GM12878 (cell line): ENCODE measurements around the gene GIGYF1. TPM values are rescaled to one million over a fixed set of nuclear protein-coding genes. Genes with fewer than 3 reads are reported as not detected.

Experiments
- ATAC-seq: fragments of 200-7000 bp; cut with Tn5 transposase; 3 replicates; pipeline ENCODE4 v1.9.1; 2020; ENCODE audit warnings: mild to moderate bottlenecking, moderate library complexity
- Bru-seq: library from RNA; stranded (reverse); fragments of 400-500 nt; gene quantifications from one replicate; lab custom pipeline; 2021; lab: Mats Ljungman, UMichigan
- BruChase-seq, 2 experiments: library from RNA; stranded (reverse); fragments of 400-500 nt; gene quantifications; one replicate each; lab custom pipeline; 2021; lab: Mats Ljungman, UMichigan
- BruUV-seq: library from RNA; stranded (reverse); fragments of 400-500 nt; replicated peaks from 2 replicates; lab custom pipeline; 2021; lab: Mats Ljungman, UMichigan
- CTCF ChIA-PET: fragments of 300-600 bp; sonication (Branson Sonifier 250); formaldehyde crosslinking; extraction: SDS; loops from one replicate; lab custom pipeline; 2021; ENCODE audit warnings: inconsistent platforms; lab: Yijun Ruan, JAX
- POLR2A ChIA-PET: fragments of 350-600 bp; formaldehyde crosslinking; extraction: SDS; loops from one replicate; lab custom pipeline; 2021; ENCODE audit warnings: inconsistent platforms; lab: Charles Lee
- RAD21 ChIA-PET: fragments of 300-600 bp; sonication (Branson Sonifier 250); formaldehyde crosslinking; loops from one replicate; lab custom pipeline; 2023; ENCODE audit warnings: antibody characterized with exemption; ENCODE audit not compliant: unreplicated experiment; lab: Charles Lee
- SMC1A ChIA-PET: fragments of 300-600 bp; sonication (Branson Sonifier 250); formaldehyde crosslinking; loops from one replicate; lab custom pipeline; 2023; ENCODE audit not compliant: unreplicated experiment, uncharacterized antibody; lab: Charles Lee
- DNase-seq: peaks from one replicate; pipeline ENCODE4 v3.0.0-alpha.2; 2011; ENCODE audit warnings: low read depth, low spot score
- FAIRE-seq: peaks from 3 replicates; lab custom pipeline; 2011; peaks lifted over from hg19 to GRCh38; lab: Jason Lieb, UNC
- H2AFZ ChIP-seq: 2 replicates; pipeline ENCODE4 v1.6.0; 2011; ENCODE audit warnings: low read depth, low read length, control low read depth; ENCODE audit not compliant: control insufficient read depth
- H3K27ac ChIP-seq: 2 replicates; pipeline ENCODE4 v1.5.1; 2011; ENCODE audit warnings: control low read depth; ENCODE audit not compliant: control insufficient read depth, insufficient read depth
- H3K27me3 ChIP-seq, 2 experiments: replicated peaks in 1 of 2; 2 replicates each; pipeline versions ENCODE4 v1.6.0 to v1.6.1; 2011; ENCODE audit warnings: low read length in 1 of 2; ENCODE audit not compliant: control insufficient read depth in 2 of 2, insufficient read depth in 2 of 2
- H3K36me3 ChIP-seq, 2 experiments: 2 replicates each; pipeline ENCODE4 v1.5.1; 2011; ENCODE audit warnings: low read length in 1 of 2; ENCODE audit not compliant: control insufficient read depth in 2 of 2, insufficient read depth in 2 of 2
- H3K4me1 ChIP-seq: 2 replicates; pipeline ENCODE4 v1.6.1; 2011; ENCODE audit warnings: mild to moderate bottlenecking, low read length, moderate library complexity, mixed read lengths; ENCODE audit not compliant: control insufficient read depth, insufficient read depth
- H3K4me2 ChIP-seq: 2 replicates; pipeline ENCODE4 v1.6.0; 2011; ENCODE audit warnings: control low read depth; ENCODE audit not compliant: control insufficient read depth, insufficient read depth
- H3K4me3 ChIP-seq: fragments of 200-600 bp; sonication (generic); 2 replicates; pipeline ENCODE4 v1.5.1; 2016
- H3K79me2 ChIP-seq: 2 replicates; pipeline ENCODE4 v1.6.0; 2011; ENCODE audit warnings: low read length; ENCODE audit not compliant: control insufficient read depth, insufficient read depth
- H3K9ac ChIP-seq: 2 replicates; pipeline ENCODE4 v1.8.0; 2011; ENCODE audit warnings: low read length, control low read depth, mixed read lengths; ENCODE audit not compliant: control insufficient read depth, insufficient read depth
- H3K9me3 ChIP-seq: replicated peaks from 3 replicates; pipeline ENCODE4 v1.5.1; 2011; ENCODE audit warnings: mild to moderate bottlenecking, low read length; ENCODE audit not compliant: control insufficient read depth, insufficient read depth
- H4K20me1 ChIP-seq: 2 replicates; pipeline ENCODE4 v1.6.0; 2011; ENCODE audit not compliant: control insufficient read depth, insufficient read depth
- BHLHE40 ChIP-seq, 2 experiments: fragments of 450-650 bp in 1 of 2; IDR thresholded peaks; 2 replicates each; pipeline ENCODE4 v1.6.1; 2011 to 2017; ENCODE audit warnings: low read depth in 2 of 2, borderline replicate concordance in 1 of 2, improper control_type of control experiment in 1 of 2, low read length in 1 of 2, mild to moderate bottlenecking in 1 of 2
- CHD2 ChIP-seq: IDR thresholded peaks from 2 replicates; pipeline ENCODE4 v1.6.1; 2011; ENCODE audit warnings: low read depth, low read length, improper control_type of control experiment, borderline replicate concordance
- HDAC2 ChIP-seq: fragments of 200-600 bp; sonication (generic); IDR thresholded peaks from 2 replicates; pipeline ENCODE4 v1.6.1; 2017
- NFYA ChIP-seq: IDR thresholded peaks from 2 replicates; pipeline ENCODE4 v1.6.1; 2011; ENCODE audit warnings: low read depth, mild to moderate bottlenecking, low read length, improper control_type of control experiment, borderline replicate concordance
- NRF1 ChIP-seq: conservative IDR thresholded peaks from 2 replicates; pipeline ENCODE4 v1.6.1; 2011; ENCODE audit warnings: mild to moderate bottlenecking, low read depth, low read length, improper control_type of control experiment
- PAX8 ChIP-seq: fragments of 450-650 bp; IDR thresholded peaks from 2 replicates; pipeline ENCODE4 v1.6.1; 2017; ENCODE audit warnings: mild to moderate bottlenecking, moderate library complexity
- POLR2A ChIP-seq: IDR thresholded peaks from 2 replicates; pipeline ENCODE4 v1.6.1; 2011; ENCODE audit warnings: low read depth, mild to moderate bottlenecking, low read length
- RB1 ChIP-seq: fragments of 450-650 bp; formaldehyde crosslinking; IDR thresholded peaks from 2 replicates; pipeline ENCODE4 v1.6.1; 2017; ENCODE audit warnings: mild to moderate bottlenecking, borderline replicate concordance
- RCOR1 ChIP-seq: conservative IDR thresholded peaks from 2 replicates; pipeline ENCODE4 v1.6.1; 2012; ENCODE audit warnings: low read depth, low read length, improper control_type of control experiment
- SMARCA5 ChIP-seq: fragments of 450-650 bp; IDR thresholded peaks from 2 replicates; pipeline ENCODE4 v1.6.1; 2017; ENCODE audit warnings: mild to moderate bottlenecking
- SMC3 ChIP-seq: IDR thresholded peaks from 2 replicates; pipeline ENCODE4 v1.6.1; 2011; ENCODE audit warnings: low read length, improper control_type of control experiment, borderline replicate concordance
- SREBF2 ChIP-seq: IDR thresholded peaks from 2 replicates; pipeline ENCODE4 v1.6.1; 2012; ENCODE audit warnings: mild to moderate bottlenecking, low read length
- TAF1 ChIP-seq: IDR thresholded peaks from 2 replicates; pipeline ENCODE4 v1.6.1; 2011; ENCODE audit warnings: mild to moderate bottlenecking, low read depth, low read length, borderline replicate concordance
- TCF12 ChIP-seq: IDR thresholded peaks from 2 replicates; pipeline ENCODE4 v1.6.1; 2011; ENCODE audit warnings: low read depth, mild to moderate bottlenecking, low read length
- WRNIP1 ChIP-seq: IDR thresholded peaks from 2 replicates; pipeline ENCODE4 v1.6.1; 2011; ENCODE audit warnings: low read depth, low read length, improper control_type of control experiment, borderline replicate concordance
- ZBTB11 ChIP-seq: fragments of 450-650 bp; formaldehyde crosslinking; IDR thresholded peaks from 2 replicates; pipeline ENCODE4 v1.5.0; 2022; ENCODE audit warnings: mild to moderate bottlenecking, missing genetic modification characterization
- ZNF274 ChIP-seq: IDR thresholded peaks from one replicate; pipeline ENCODE4 v1.8.0; 2011; ENCODE audit not compliant: insufficient read length, insufficient read depth
- ZSCAN29 ChIP-seq: fragments of 450-650 bp; IDR thresholded peaks from 2 replicates; pipeline ENCODE4 v1.6.1; 2017; ENCODE audit warnings: mild to moderate bottlenecking, moderate library complexity
- WGBS: methylation state at CpG from one replicate; pipeline ENCODE4 v1.1.6; 2016; ENCODE audit warnings: low lambda C conversion rate; ENCODE audit not compliant: insufficient replicate concordance, insufficient coverage; ENCODE audit errors: missing lambda C conversion rate; 5-methylcytosine and 5-hydroxymethylcytosine counted together
- in situ Hi-C: fragments of 300-500 bp; cut with MboI; formaldehyde crosslinking; loops from 9 replicates; pipeline ENCODE4 v1.14.3; 2018; ENCODE audit warnings: mixed read lengths
- intact Hi-C: fragments of 100-400 bp; cut with micrococcal nuclease; formaldehyde crosslinking; loops from one replicate; pipeline ENCODE4 v1.14.2; 2022; ENCODE audit not compliant: unreplicated experiment
- long read RNA-seq, 2 experiments: library from polyadenylated mRNA; unstranded; transcript quantifications; one replicate each; pipeline ENCODE4 v2.0.0, GENCODE V29; 2019 to 2020
- polyA minus RNA-seq, 3 experiments: library from RNA; depleted of rRNA, polyadenylated mRNA; stranded (reverse); fragments of >200 nt; gene quantifications; 2 replicates each; pipeline ENCODE4 v1.2.3, GENCODE V29; 2011
- polyA plus RNA-seq, 11 experiments: library from polyadenylated mRNA; depleted of rRNA in 4 of 11; unstranded in 6 of 11; stranded (reverse) in 5 of 11; fragments of >200 nt; fragmentation: Nextera tagmentation in 4 of 11; fragmentation: Illumina TruSeq in 1 of 11; extraction: Ambion mirVana in 4 of 11; extraction: Trizol in 1 of 11; gene quantifications; 1 replicate in 1 of 11; 2 replicates in 10 of 11; pipeline versions ENCODE4 v1.2.1 to v1.2.3, GENCODE V29; 2011 to 2016; ENCODE audit warnings: inconsistent platforms in 2 of 11, missing spikeins in 2 of 11, low read depth in 1 of 11
- total RNA-seq, 4 experiments: library from RNA; depleted of rRNA in 3 of 4; stranded (reverse); fragments of >200 nt in 3 of 4; fragmentation: Illumina TruSeq in 1 of 4; extraction: Trizol in 1 of 4; gene quantifications; 2 replicates each; pipeline versions ENCODE4 v1.2.1 to v1.2.3, GENCODE V29; 2013 to 2021

GIGYF1 gene
- total RNA-seq (2013; cell fraction: nucleolus; rRNA removed): 42.9 and 43.0 TPM in 2 replicates
- 15.9 and 17.2 TPM in 2 replicates for total RNA-seq (2014; rRNA removed)
- 8.6 and 9.3 TPM in 2 replicates for total RNA-seq (2014; rRNA removed; fragmentation: Illumina TruSeq; extraction: Trizol)
- 44.2 and 47.2 TPM in 2 replicates for total RNA-seq (2021)
- polyA plus RNA-seq (2011; ENCODE audit: low read depth): 7.0 TPM
- polyA plus RNA-seq (2011; rRNA removed): 3.4 and 5.1 TPM in 2 replicates
- polyA plus RNA-seq (2011; cell fraction: cytosol; rRNA removed): 5.5 and 8.6 TPM in 2 replicates
- polyA plus RNA-seq (2011; cell fraction: nucleus; rRNA removed): 69.0 and 95.9 TPM in 2 replicates
- polyA plus RNA-seq (2012): 22.9 and 30.1 TPM in 2 replicates
- 5.8 and 10.4 TPM in 2 replicates for polyA plus RNA-seq (2014; fragmentation: Illumina TruSeq; extraction: Trizol)
- under 1 TPM; 0.31 to 0.79 TPM for polyA plus RNA-seq (2014; fragmentation: Nextera tagmentation; extraction: Ambion mirVana)
- 27.7 and 36.7 TPM in 2 replicates for polyA plus RNA-seq (2014; rRNA removed)
- polyA plus RNA-seq (2016; fragmentation: Nextera tagmentation; extraction: Ambion mirVana): 10 to 100 TPM in 1 of 2 experiments, 1 to 10 TPM in 1; 9.7 to 10.1 TPM
- 2.6 and 6.0 TPM in 2 replicates for polyA minus RNA-seq (2011; rRNA and poly(A)+ RNA removed)
- 3.6 and 4.2 TPM in 2 replicates for polyA minus RNA-seq (2011; cell fraction: cytosol; rRNA and poly(A)+ RNA removed)
- 16.0 and 32.5 TPM in 2 replicates for polyA minus RNA-seq (2011; cell fraction: nucleus; rRNA and poly(A)+ RNA removed)
- Bru-seq, nascent RNA: percentile 78 among the genes with signal in this experiment
- percentile 90 among the genes with signal in this experiment for BruChase-seq, experiment 1, labeled RNA remaining after a 6-hour chase
- percentile 90 among the genes with signal in this experiment for BruChase-seq, experiment 2, labeled RNA remaining after a 2-hour chase
- long read RNA-seq, experiment 1, partial matches to known transcripts: 0 of 6 reads
- long read RNA-seq, experiment 1, other reads (novel, unspliced or antisense): 6 of 6 reads
- long read RNA-seq, experiment 2: 0 reads

GRCh38 chr7:100694098-100694745 is at the start of gene GIGYF1:
TSS of gene GIGYF1 (minus strand) at chr7:100694250. CDS start at chr7:100688238, 6,012 bp downstream.
- CTCF ChIA-PET: interaction anchor here (6.6 to 8.6 kb wide), 2 partner anchors 11 to 109 kb away, joined by 41 to 134 read pairs; partner anchors contain the start of genes FBXO24, LRCH4 and POP7
- POLR2A ChIA-PET: interaction anchor here (1.1 to 3.3 kb wide), 2 partner anchors 11 to 537 kb away, joined by 5 to 26 read pairs; partner anchors contain the start of gene POP7
- intact Hi-C loops (loop anchor here (5.0 to 10.0 kb wide), 3 partner anchors 62 to 219 kb away; partner anchors contain the start of gene TSC22D4), in situ Hi-C loops (loop anchor here (25.0 kb wide), 1 partner anchor 232 kb away; the partner anchor contains the start of gene SPACDR)
- SMC1A ChIA-PET: interaction anchor here (5.0 kb wide), 1 partner anchor 12 kb away, joined by 28 read pairs; the partner anchor contains the start of gene POP7
- no peaks in the 10 kb centered on the region for H4K20me1 ChIP-seq
- 0% methylated on average over 13 of the region's 102 CpGs for WGBS
- peak within 1 kb of the TSS; percentile 44; the same call in 1 of the 2 replicates for H2AFZ ChIP-seq
- no peaks in the 10 kb centered on the region; a peak in 2 of 4 replicates for H3K36me3 ChIP-seq
- peaks cover 43% of the 10 kb centered on the region for H3K79me2 ChIP-seq
- H3K9ac ChIP-seq: peak within 1 kb of the TSS; percentile 81
- RAD21 ChIA-PET: interaction anchor here (1.7 to 5.8 kb wide), 3 partner anchors 11 to 108 kb away, joined by 5 to 56 read pairs (median 7); partner anchors contain the start of genes FBXO24, MOSPD3 and POP7
- FAIRE-seq: no peak
- peak within 1 kb of the TSS; percentile 74 for H3K27ac ChIP-seq
- H3K4me3 ChIP-seq: peak within 1 kb of the TSS; percentile 95
- H3K9me3 ChIP-seq: no peaks in the 10 kb centered on the region
- peaks cover 41% of the 10 kb centered on the region for H3K4me1 ChIP-seq
- no TSS peak for BruUV-seq
- peak within 1 kb of the TSS; percentile 87 for H3K4me2 ChIP-seq
- ATAC-seq: peak; percentile 26
- H3K27me3 ChIP-seq: no peaks in the 10 kb centered on the region
- no peak for DNase-seq
- no peak for TF ChIP-seq TAF1
- TF ChIP-seq RCOR1: no peak
- TF ChIP-seq ZBTB11 (CRISPR knock-in tag): no peak
- no peak for TF ChIP-seq NFYA
- peak; percentile 17; the same call in 1 of the 2 replicates for TF ChIP-seq TCF12
- no peak for TF ChIP-seq SMARCA5
- no peak for TF ChIP-seq ZSCAN29
- TF ChIP-seq CHD2: no peak
- peak; percentile 84 to 97; a peak in 3 of 4 replicates for TF ChIP-seq BHLHE40 (IDR thresholded peaks at IDR 0.05; ENCODE audit: borderline replicate concordance in 1 of 2, low read depth in 2 of 2, low read length in 1 of 2)
- TF ChIP-seq SMC3: no peak
- no peak for TF ChIP-seq WRNIP1
- TF ChIP-seq SREBF2: no peak
- no peak for TF ChIP-seq HDAC2
- no peak for TF ChIP-seq PAX8
- no peak for TF ChIP-seq RB1
- peak; percentile 49; the same call in 1 of the 2 replicates for TF ChIP-seq POLR2A
- TF ChIP-seq ZNF274: no peak
- no peak for TF ChIP-seq NRF1
